Epithelial cell of proximal tubule (primary cell): Measurements from ENCODE around the gene ARL8B. TPM values are rescaled to one million over a fixed set of nuclear protein-coding genes. Genes with fewer than 3 reads are reported as not detected.
A peak's percentile ranks its signal among the peaks of the same experiment; 100 is the strongest.
"Not testable (repeated sequence)": the region's sequence is repeated elsewhere in the genome, so short reads cannot be mapped to it uniquely, and the experiment has no call there.

Experiments used
- DNase-seq: peaks from one replicate; pipeline ENCODE4 v3.0.0-alpha.2; 2011; ENCODE audit warnings: low read depth
- H3K4me3 ChIP-seq: 2 replicates; pipeline ENCODE4 v1.5.1; 2011; ENCODE audit warnings: low read depth, mild to moderate bottlenecking, low read length
- CTCF ChIP-seq: conservative IDR thresholded peaks from 2 replicates; pipeline ENCODE4 v1.5.1; 2012; ENCODE audit warnings: low read depth, mild to moderate bottlenecking, low read length
- total RNA-seq: library from RNA; depleted of rRNA; stranded (reverse); fragments of >200 nt; gene quantifications from 2 replicates; pipeline ENCODE4 v1.2.3, GENCODE V29; 2015

Gene ARL8B
- total RNA-seq, 1 donor from 2014 or later, result 31.1 TPM

GRCh38 chr3:5112043-5112442 is 10.0 kb upstream of the ARL8B start:
- no peak overlapping the region for H3K4me3 ChIP-seq
- DNase-seq, result no peak
- TF ChIP-seq CTCF, result no peak

- DNase-seq, H3K4me3 ChIP-seq: not testable (repeated sequence)
These were observed 8.4 kb upstream of the ARL8B start for GRCh38 chr3:5113726-5114125.

DNA sequence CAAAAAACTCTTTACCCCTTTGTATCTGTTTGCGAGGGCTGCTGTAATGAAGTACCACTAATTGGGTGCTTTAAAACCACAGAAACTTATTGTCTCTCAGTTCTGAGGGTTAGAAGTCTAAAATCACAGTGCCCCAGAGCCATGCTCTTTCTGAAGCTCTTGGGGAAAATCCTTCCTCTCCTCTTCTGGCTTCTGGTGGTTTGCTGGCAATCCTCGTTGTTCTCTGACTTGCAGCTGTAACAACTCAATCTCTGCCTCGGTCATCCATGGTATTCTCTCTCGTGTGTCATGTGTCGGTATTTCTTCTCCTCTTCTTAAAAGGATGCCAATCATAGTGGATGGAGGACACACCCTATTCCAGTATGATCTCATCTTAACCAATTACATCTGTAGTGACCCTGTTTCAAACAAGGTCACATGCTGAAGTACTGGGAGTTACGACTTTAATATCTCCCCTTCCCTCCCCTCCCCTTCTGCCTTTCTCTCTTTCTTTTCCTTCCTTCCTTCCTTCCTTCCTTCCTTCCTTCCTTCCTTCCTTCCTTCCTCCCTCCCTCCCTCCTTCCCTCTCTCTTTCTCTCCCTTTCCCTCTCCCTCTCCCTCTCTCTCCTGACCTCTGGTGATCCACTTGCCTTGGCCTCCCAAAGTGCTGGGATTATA is 6.5 kb upstream of the ARL8B start:
- no peak for DNase-seq
- no peak for TF ChIP-seq CTCF
- no peak overlapping the region for H3K4me3 ChIP-seq

- no peak for TF ChIP-seq CTCF
- no peak overlapping the region for H3K4me3 ChIP-seq
- DNase-seq, result no peak
These were observed 5.6 kb upstream of the ARL8B start for GRCh38 chr3:5116538-5116937.

DNA sequence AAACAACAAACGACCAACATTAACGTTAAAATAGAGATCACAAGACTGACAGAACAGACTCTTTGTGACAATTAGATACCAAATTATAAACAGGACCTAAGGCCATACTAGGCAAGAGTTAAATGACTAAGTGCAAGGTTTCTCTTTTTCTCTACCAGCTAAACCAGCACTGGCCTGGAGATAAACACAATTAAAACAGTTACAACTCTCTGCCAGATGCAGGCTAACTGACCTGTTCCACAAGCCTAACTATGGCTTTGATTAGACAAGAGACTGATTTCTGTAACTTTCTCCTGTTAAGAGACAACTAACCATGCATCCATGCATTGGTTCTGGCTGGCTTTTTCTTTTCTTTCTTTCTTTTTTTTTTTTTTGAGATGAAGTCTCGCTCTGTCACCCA is 1.6 kb upstream of the ARL8B start:
- no peak for DNase-seq
- TF ChIP-seq CTCF, result no peak
- no peak overlapping the region for H3K4me3 ChIP-seq

- peak; percentile 68 for DNase-seq
These were observed 932 bp downstream of the ARL8B start for GRCh38 chr3:5122741-5123706.

DNA sequence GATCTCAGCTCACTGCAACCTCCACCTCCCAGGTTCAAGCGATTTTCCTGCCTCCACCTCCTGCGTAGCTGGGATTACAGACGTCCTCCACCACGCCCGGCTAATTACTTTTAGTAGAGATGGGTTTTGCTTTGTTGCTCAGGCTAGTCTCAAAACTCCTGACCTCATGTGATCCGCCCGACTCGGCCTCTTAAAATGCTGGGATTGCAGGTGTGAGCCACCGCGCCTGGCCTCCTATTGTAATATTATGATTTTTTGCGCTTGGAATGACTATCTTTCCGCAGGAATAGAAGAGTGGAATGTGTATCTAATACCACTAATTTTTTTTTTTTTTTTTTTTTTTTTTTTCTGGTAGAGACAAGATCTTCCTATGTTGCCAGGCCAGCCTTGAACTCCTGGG is 1.8 kb downstream of the ARL8B start:
- DNase-seq, result no peak
- no peak for TF ChIP-seq CTCF
- H3K4me3 ChIP-seq, result peak overlapping the region; percentile 90

More at GRCh38 chr3:5122741-5123706, 932 bp downstream of the ARL8B start:
- TF ChIP-seq CTCF, result peak; percentile 3
- peak overlapping the region; percentile 90 for H3K4me3 ChIP-seq
